ENCODE measurements around the gene THRA.

DNA sequence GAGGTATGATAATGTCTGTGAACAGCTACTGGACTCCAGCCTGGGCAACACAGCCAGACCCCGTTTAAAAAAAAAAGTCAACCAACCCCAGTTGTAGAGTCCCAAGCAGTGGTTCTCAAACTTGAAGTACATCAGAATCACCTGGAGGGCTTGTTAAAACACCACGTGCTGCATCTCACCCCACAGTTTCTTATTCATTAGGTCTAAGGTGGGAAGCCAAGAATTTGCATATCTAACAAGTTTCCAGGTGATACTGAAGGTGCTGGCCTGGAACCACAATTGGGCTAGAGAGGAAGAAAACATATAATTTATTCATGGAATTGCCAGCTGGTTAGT, 52.3 kb downstream of the THRA start:
- TF ChIP-seq, protein P1, sequence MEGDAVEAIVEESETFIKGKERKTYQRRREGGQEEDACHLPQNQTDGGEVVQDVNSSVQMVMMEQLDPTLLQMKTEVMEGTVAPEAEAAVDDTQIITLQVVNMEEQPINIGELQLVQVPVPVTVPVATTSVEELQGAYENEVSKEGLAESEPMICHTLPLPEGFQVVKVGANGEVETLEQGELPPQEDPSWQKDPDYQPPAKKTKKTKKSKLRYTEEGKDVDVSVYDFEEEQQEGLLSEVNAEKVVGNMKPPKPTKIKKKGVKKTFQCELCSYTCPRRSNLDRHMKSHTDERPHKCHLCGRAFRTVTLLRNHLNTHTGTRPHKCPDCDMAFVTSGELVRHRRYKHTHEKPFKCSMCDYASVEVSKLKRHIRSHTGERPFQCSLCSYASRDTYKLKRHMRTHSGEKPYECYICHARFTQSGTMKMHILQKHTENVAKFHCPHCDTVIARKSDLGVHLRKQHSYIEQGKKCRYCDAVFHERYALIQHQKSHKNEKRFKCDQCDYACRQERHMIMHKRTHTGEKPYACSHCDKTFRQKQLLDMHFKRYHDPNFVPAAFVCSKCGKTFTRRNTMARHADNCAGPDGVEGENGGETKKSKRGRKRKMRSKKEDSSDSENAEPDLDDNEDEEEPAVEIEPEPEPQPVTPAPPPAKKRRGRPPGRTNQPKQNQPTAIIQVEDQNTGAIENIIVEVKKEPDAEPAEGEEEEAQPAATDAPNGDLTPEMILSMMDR (IDR thresholded peaks at IDR 0.05), result no peak
- TF ChIP-seq POLR2A (IDR thresholded peaks at IDR 0.05), result no peak
